AG04449 (cell line): Measurements from ENCODE around the gene SLBP.
A peak's percentile ranks its signal among the peaks of the same experiment; 100 is the strongest.

ENCODE experiments used
- CTCF ChIA-PET: fragments of 350-600 bp; formaldehyde crosslinking; extraction: SDS; loops from one replicate; lab custom pipeline; 2021; ENCODE audit warnings: antibody characterized with exemption; lab: Yijun Ruan, JAX
- POLR2A ChIA-PET: fragments of 400-600, 350-600 bp; formaldehyde crosslinking; extraction: SDS; loops from one replicate; lab custom pipeline; 2020; ENCODE audit warnings: antibody characterized with exemption, inconsistent platforms; lab: Yijun Ruan, JAX
- DNase-seq: peaks from one replicate; pipeline ENCODE4 v3.0.0-alpha.2; 2010; ENCODE audit warnings: low read depth, low spot score
- H3K4me3 ChIP-seq: 2 replicates; pipeline ENCODE4 v1.5.1; 2011; ENCODE audit warnings: low read depth, mild to moderate bottlenecking, control low read depth, low read length
- CTCF ChIP-seq: IDR thresholded peaks from one replicate; pipeline ENCODE4 v1.5.1; 2011; ENCODE audit warnings: mild to moderate bottlenecking, moderate library complexity, low read length, control low read depth, inconsistent platforms; ENCODE audit not compliant: insufficient read depth; ENCODE audit errors: missing control alignments

Gene SLBP

GRCh38 chr4:1717129-1718094, 5.3 kb upstream of the SLBP start:
- DNase-seq, result no peak
- CTCF ChIA-PET, result interaction anchor here (1.6 to 15.3 kb wide), 3 partner anchors 10 to 193 kb away, joined by 4 to 268 read pairs (median 7); no protein-coding TSS in a partner anchor
- no peak overlapping the region for H3K4me3 ChIP-seq
- POLR2A ChIA-PET, result interaction anchor here (0.6 kb wide), 1 partner anchor 20 kb away, joined by 3 read pairs; no protein-coding TSS in a partner anchor
- no peak for TF ChIP-seq CTCF

GRCh38 chr4:1716065-1716945, 4.2 kb upstream of the SLBP start:
- ChIA-PET CTCF (interaction anchor here (1.9 to 15.3 kb wide), 3 partner anchors 10 to 24 kb away, joined by 7 to 268 read pairs (median 56); no protein-coding TSS in a partner anchor), POLR2A (no interaction called here)
- H3K4me3 ChIP-seq, result no peak overlapping the region
- no peak for DNase-seq
- no peak for TF ChIP-seq CTCF

- DNase-seq, result no peak
- CTCF ChIA-PET, result interaction anchor here (7.8 kb wide), 1 partner anchor 12 kb away, joined by 56 read pairs; no protein-coding TSS in a partner anchor
- no peak overlapping the region for H3K4me3 ChIP-seq
- POLR2A ChIA-PET, result no interaction called here
- TF ChIP-seq CTCF, result no peak
These were observed 3.1 kb upstream of the SLBP start for GRCh38 chr4:1715002-1715758.

- ChIA-PET CTCF (interaction anchor here (2.2 to 7.8 kb wide), 3 partner anchors 10 to 21 kb away, joined by 5 to 56 read pairs (median 20); no protein-coding TSS in a partner anchor), POLR2A (no interaction called here)
- no peak overlapping the region for H3K4me3 ChIP-seq
- no peak for TF ChIP-seq CTCF
- no peak for DNase-seq
These were observed 2.3 kb upstream of the SLBP start for GRCh38 chr4:1714303-1715001.

- ChIA-PET CTCF (interaction anchor here (1.1 to 7.8 kb wide), 4 partner anchors 9 to 20 kb away, joined by 3 to 56 read pairs (median 12); no protein-coding TSS in a partner anchor), POLR2A (interaction anchor here (0.9 to 1.3 kb wide), 4 partner anchors 8 to 85 kb away, joined by 3 to 21 read pairs (median 6); partner anchors contain the start of genes TACC3 and TMEM129)
- TF ChIP-seq CTCF, result no peak
- H3K4me3 ChIP-seq, result peak overlapping the region; percentile 89
- DNase-seq, result no peak
These were observed 1.1 kb upstream of the SLBP start for GRCh38 chr4:1713003-1713851.
